ENCODE data around the gene KRTAP15-1. TPM values are rescaled to one million over a fixed set of nuclear protein-coding genes. Genes with fewer than 3 reads are reported as not detected.

The KRTAP15-1 gene
- total RNA-seq, 2 donors from 2014 or later = not detected

- DNase-seq (ENCODE audit: low spot score) = no peak
- no peaks in the 10 kb centered on the region for H3K27me3 ChIP-seq
- no peak within 1 kb of the TSS for H3K27ac ChIP-seq
- no peaks in the 10 kb centered on the region for H3K4me1 ChIP-seq
- H3K9me3 ChIP-seq = no peaks in the 10 kb centered on the region
- H3K36me3 ChIP-seq = no peaks in the 10 kb centered on the region
- H3K4me3 ChIP-seq = no peak within 1 kb of the TSS
- no peak for TF ChIP-seq CTCF (IDR thresholded peaks at IDR 0.05)
Observed at GRCh38 chr21:30425826-30426225, 14.2 kb upstream of the KRTAP15-1 start, which contains the start of gene KRTAP13-3. TSS of gene KRTAP13-3 (minus strand) at chr21:30425926. CDS start at chr21:30425912, 14 bp downstream.

- H3K36me3 ChIP-seq = no peaks in the 10 kb centered on the region
- no peak for DNase-seq (ENCODE audit: low spot score)
- TF ChIP-seq CTCF (IDR thresholded peaks at IDR 0.05) = no peak
- no peak overlapping the region for H3K4me3 ChIP-seq
- H3K27ac ChIP-seq = no peak overlapping the region
- H3K4me1 ChIP-seq = no peaks in the 10 kb centered on the region
- no peaks in the 10 kb centered on the region for H3K27me3 ChIP-seq
- no peaks in the 10 kb centered on the region for H3K9me3 ChIP-seq
Observed at GRCh38 chr21:30426731-30427130, 13.3 kb upstream of the KRTAP15-1 start.

GRCh38 chr21:30430170-30430655 is 9.9 kb upstream of the KRTAP15-1 start, which contains the start of gene KRTAP13-4:
TSS of gene KRTAP13-4 (plus strand) at chr21:30430220. CDS start at chr21:30430276, 56 bp downstream.
- Histone ChIP-seq H3K9me3 (no peaks in the 10 kb centered on the region), H3K4me3 (no peak within 1 kb of the TSS), H3K4me1 (no peaks in the 10 kb centered on the region), H3K36me3 (no peaks in the 10 kb centered on the region), H3K27me3 (no peaks in the 10 kb centered on the region), H3K27ac (no peak within 1 kb of the TSS)
- DNase-seq (ENCODE audit: low spot score) = no peak
- TF ChIP-seq CTCF (IDR thresholded peaks at IDR 0.05) = no peak

GRCh38 chr21:30434033-30434631 is 5.9 kb upstream of the KRTAP15-1 start:
- no peak overlapping the region for H3K4me3 ChIP-seq
- TF ChIP-seq CTCF (IDR thresholded peaks at IDR 0.05) = peak; percentile 49 to 72
- no peak overlapping the region for H3K27ac ChIP-seq
- H3K27me3 ChIP-seq = no peaks in the 10 kb centered on the region
- H3K9me3 ChIP-seq = no peaks in the 10 kb centered on the region
- no peak for DNase-seq (ENCODE audit: low spot score)
- H3K36me3 ChIP-seq = no peaks in the 10 kb centered on the region
- H3K4me1 ChIP-seq = no peaks in the 10 kb centered on the region

GRCh38 chr21:30437010-30437565 is 3.0 kb upstream of the KRTAP15-1 start:
- Histone ChIP-seq H3K4me1 (no peaks in the 10 kb centered on the region), H3K4me3 (no peak overlapping the region), H3K27me3 (no peaks in the 10 kb centered on the region), H3K27ac (no peak overlapping the region), H3K36me3 (no peaks in the 10 kb centered on the region), H3K9me3 (no peaks in the 10 kb centered on the region)
- TF ChIP-seq CTCF (IDR thresholded peaks at IDR 0.05) = no peak
- no peak for DNase-seq (ENCODE audit: low spot score)

All from right atrium auricular region (tissue), 2 donors.